CD4-positive, alpha-beta T cell (primary cell): Measurements from ENCODE around the gene GATD1. TPM values are rescaled to one million over a fixed set of nuclear protein-coding genes. Genes with fewer than 3 reads are reported as not detected.
A peak's percentile ranks its signal among the peaks of the same experiment; 100 is the strongest.

ENCODE experiments used
- ATAC-seq: fragments of 200-7000 bp; cut with Tn5 transposase; one replicate; pipeline ENCODE4 v1.10.0; 2022; ENCODE audit warnings: mild to moderate bottlenecking; ENCODE audit not compliant: poor library complexity
- CTCF ChIA-PET: fragments of 350-600 bp; sonication (Branson Sonifier 250); formaldehyde crosslinking; loops from one replicate; lab custom pipeline; 2021; ENCODE audit warnings: antibody characterized with exemption, inconsistent platforms; lab: Charles Lee
- POLR2A ChIA-PET: fragments of 350-600 bp; sonication (Branson Sonifier 250); formaldehyde crosslinking; loops from one replicate; lab custom pipeline; 2021; ENCODE audit warnings: antibody characterized with exemption, inconsistent platforms; lab: Charles Lee
- DNase-seq, 14 experiments: peaks; one replicate each; pipeline ENCODE4 v3.0.0-alpha.2; 2013 to 2020; ENCODE audit warnings: mixed read lengths in 2 of 14
- H3K27ac ChIP-seq, 2 donors: one replicate each; pipeline versions ENCODE4 v1.5.1 to v1.7.0; 2013; ENCODE audit warnings: low read length in 2 of 2, low read depth in 1 of 2, mild to moderate bottlenecking in 1 of 2
- H3K27me3 ChIP-seq, 2 experiments: 1 replicate in 1 of 2; 2 replicates in 1 of 2; pipeline versions ENCODE4 v1.6.1 to v1.7.0; 2013; ENCODE audit warnings: low read length in 2 of 2, control low read depth in 1 of 2, mild to moderate bottlenecking in 1 of 2, moderate library complexity in 1 of 2; ENCODE audit not compliant: insufficient read depth in 2 of 2, control insufficient read depth in 1 of 2
- H3K36me3 ChIP-seq: one replicate; pipeline ENCODE4 v1.6.1; 2013; ENCODE audit warnings: low read length, control low read depth; ENCODE audit not compliant: insufficient read depth
- H3K4me1 ChIP-seq: one replicate; pipeline ENCODE4 v1.6.1; 2013; ENCODE audit warnings: low read length, control low read depth; ENCODE audit not compliant: insufficient read depth
- H3K4me3 ChIP-seq: one replicate; pipeline ENCODE4 v1.5.1; 2013; ENCODE audit warnings: mild to moderate bottlenecking, low read length, moderate library complexity
- H3K9me3 ChIP-seq, 2 experiments: 1 replicate in 1 of 2; 2 replicates in 1 of 2; pipeline versions ENCODE4 v1.6.1 to v1.7.0; 2013; ENCODE audit warnings: low read length in 2 of 2, mild to moderate bottlenecking in 2 of 2, control low read depth in 1 of 2, moderate library complexity in 1 of 2; ENCODE audit not compliant: control insufficient read depth in 1 of 2, insufficient read depth in 1 of 2
- H3K27ac Mint-ChIP-seq: one replicate; pipeline ENCODE4 v1.8.0; 2020; ENCODE audit warnings: mixed read lengths
- H3K27me3 Mint-ChIP-seq: one replicate; pipeline ENCODE4 v1.8.0; 2021; ENCODE audit warnings: mixed read lengths
- H3K36me3 Mint-ChIP-seq: one replicate; pipeline ENCODE4 v1.8.0; 2021; ENCODE audit warnings: low read depth, mixed read lengths
- H3K4me1 Mint-ChIP-seq: one replicate; pipeline ENCODE4 v1.8.0; 2021; ENCODE audit warnings: low read depth, mixed read lengths
- H3K4me3 Mint-ChIP-seq: one replicate; pipeline ENCODE4 v1.8.0; 2020; ENCODE audit warnings: mild to moderate bottlenecking, mixed read lengths
- H3K9me3 Mint-ChIP-seq: one replicate; pipeline ENCODE4 v1.8.0; 2020; ENCODE audit warnings: mixed read lengths
- intact Hi-C, 2 experiments: fragments of 100-400 bp; cut with DNase I in 1 of 2; cut with micrococcal nuclease in 1 of 2; formaldehyde crosslinking; loops; one replicate each; pipeline versions ENCODE4 v1.15.1 to v1.9.0; 2023 to 2025; cut with DNase I, micrococcal nuclease
- total RNA-seq, 174 experiments: library from RNA in 2 of 174; stranded (reverse) in 2 of 174; gene quantifications; one replicate each; pipeline ENCODE4 v1.2.3 and lab custom pipeline; 2021 to 2026
- TF ChIP-seq, protein P1 (sequence below): fragments of 200-600 bp; IDR thresholded peaks from one replicate; pipeline ENCODE4 v1.8.0; 2022; ENCODE audit warnings: antibody characterized with exemption, mild to moderate bottlenecking

GATD1 gene
- total RNA-seq, 2 experiments from 2014 or later: 14.7 to 16.1 TPM

DNA sequence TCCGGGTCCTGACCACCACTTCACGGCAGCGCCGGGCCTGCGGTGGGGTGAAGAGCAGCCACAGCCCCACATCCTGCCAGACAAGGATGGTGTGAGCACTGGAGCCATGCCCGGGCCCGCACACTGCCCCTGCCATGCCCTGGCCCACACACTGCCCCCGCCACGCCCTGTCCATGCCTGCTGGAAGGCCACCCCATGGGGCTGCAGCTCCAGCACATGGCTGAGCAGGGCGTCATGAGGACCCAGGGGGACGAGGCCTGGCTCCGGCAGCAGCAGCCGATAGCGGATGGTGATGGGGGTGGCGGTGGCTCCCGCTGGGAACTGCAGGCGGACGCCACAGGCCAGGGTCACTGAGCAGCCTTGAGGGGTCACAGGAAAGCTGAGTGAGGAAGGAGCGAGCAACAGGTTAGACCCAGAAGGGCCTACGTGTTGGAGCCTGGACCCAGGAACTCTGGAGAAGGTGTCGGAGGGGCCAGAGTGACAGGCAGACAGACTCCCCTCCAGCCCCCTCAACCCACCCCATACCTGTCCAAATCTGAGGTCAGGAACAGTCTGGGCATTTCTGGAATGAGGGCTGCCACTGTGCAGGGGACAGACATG, 24.8 kb upstream of the GATD1 start:
- ATAC-seq (no peak), DNase-seq (no peak)
- Histone ChIP-seq H3K27ac (no peak overlapping the region), H3K4me3 (no peak overlapping the region), H3K9me3 (no peaks in the 10 kb centered on the region), H3K4me1 (peaks cover 51% of the 10 kb centered on the region), H3K27me3 (no peaks in the 10 kb centered on the region), H3K36me3 (peaks cover 29% of the 10 kb centered on the region)
- H3K27ac Mint-ChIP-seq: no peak overlapping the region
- peak overlapping the region; percentile 11 for H3K4me3 Mint-ChIP-seq
- no peaks in the 10 kb centered on the region for H3K36me3 Mint-ChIP-seq
- TF ChIP-seq, protein P1, sequence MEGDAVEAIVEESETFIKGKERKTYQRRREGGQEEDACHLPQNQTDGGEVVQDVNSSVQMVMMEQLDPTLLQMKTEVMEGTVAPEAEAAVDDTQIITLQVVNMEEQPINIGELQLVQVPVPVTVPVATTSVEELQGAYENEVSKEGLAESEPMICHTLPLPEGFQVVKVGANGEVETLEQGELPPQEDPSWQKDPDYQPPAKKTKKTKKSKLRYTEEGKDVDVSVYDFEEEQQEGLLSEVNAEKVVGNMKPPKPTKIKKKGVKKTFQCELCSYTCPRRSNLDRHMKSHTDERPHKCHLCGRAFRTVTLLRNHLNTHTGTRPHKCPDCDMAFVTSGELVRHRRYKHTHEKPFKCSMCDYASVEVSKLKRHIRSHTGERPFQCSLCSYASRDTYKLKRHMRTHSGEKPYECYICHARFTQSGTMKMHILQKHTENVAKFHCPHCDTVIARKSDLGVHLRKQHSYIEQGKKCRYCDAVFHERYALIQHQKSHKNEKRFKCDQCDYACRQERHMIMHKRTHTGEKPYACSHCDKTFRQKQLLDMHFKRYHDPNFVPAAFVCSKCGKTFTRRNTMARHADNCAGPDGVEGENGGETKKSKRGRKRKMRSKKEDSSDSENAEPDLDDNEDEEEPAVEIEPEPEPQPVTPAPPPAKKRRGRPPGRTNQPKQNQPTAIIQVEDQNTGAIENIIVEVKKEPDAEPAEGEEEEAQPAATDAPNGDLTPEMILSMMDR: no peak
- H3K9me3 Mint-ChIP-seq: no peaks in the 10 kb centered on the region
- CTCF ChIA-PET: no interaction called here
- intact Hi-C loops: loop anchor here in 1 of 2 experiments (10.0 kb wide), 1 partner anchor 567 kb away; the partner anchor contains the start of genes PSMD13 and SIRT3
- POLR2A ChIA-PET: interaction anchor here (1.0 to 5.6 kb wide), 2 partner anchors 11 to 18 kb away, joined by 3 to 31 read pairs; partner anchors contain the start of gene PNPLA2
- no peaks in the 10 kb centered on the region for H3K27me3 Mint-ChIP-seq
- peaks cover 4% of the 10 kb centered on the region for H3K4me1 Mint-ChIP-seq

DNA sequence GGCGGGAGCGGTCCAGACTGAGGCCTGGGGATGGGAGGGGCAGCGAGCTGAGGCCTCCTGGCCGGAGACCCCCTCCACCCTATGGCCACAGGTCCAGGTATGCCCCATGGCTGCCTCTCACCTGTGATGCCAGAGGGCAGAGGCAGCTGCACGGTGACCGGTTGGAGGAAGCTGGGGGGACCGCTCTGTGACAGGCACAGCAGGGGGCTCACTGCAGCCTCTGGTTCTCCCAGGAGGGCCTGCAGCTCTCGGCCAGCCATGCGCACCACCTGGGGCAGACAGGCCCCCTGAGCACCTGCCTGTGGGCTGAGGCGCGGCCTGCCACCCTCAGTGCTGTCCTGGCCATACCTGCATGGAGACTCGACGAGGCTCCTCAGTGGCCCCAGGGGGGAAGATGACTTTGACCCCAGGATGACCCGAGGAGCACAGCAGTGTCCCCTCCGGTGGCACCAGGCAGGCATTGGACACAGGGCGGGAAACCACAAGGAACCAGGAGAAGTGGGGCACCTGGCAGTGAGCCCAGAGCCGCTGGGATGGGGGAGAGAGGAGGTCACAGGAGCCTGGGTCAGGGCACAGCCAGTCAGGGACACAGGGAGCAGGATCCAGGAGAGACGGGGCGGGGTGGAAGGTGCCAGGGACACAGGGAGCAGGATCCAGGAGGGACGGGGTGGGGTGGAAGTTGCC, 24.0 kb upstream of the GATD1 start:
- no peak overlapping the region for H3K27ac ChIP-seq
- no peak for DNase-seq
- peaks cover 29% of the 10 kb centered on the region for H3K36me3 ChIP-seq
- ChIA-PET POLR2A (interaction anchor here (0.9 to 1.0 kb wide), 3 partner anchors 8 to 18 kb away, joined by 3 read pairs; partner anchors contain the start of gene RPLP2), CTCF (no interaction called here)
- Mint-ChIP-seq H3K4me1 (peaks cover 12% of the 10 kb centered on the region), H3K27me3 (no peaks in the 10 kb centered on the region), H3K4me3 (no peak overlapping the region), H3K9me3 (no peaks in the 10 kb centered on the region), H3K36me3 (peaks cover 2% of the 10 kb centered on the region), H3K27ac (no peak overlapping the region)
- ATAC-seq: no peak
- no peaks in the 10 kb centered on the region for H3K27me3 ChIP-seq
- H3K4me1 ChIP-seq: peaks cover 60% of the 10 kb centered on the region
- TF ChIP-seq, protein P1: no peak
- intact Hi-C loops: loop anchor here in 1 of 2 experiments (10.0 kb wide), 1 partner anchor 566 kb away; the partner anchor contains the start of genes PSMD13 and SIRT3
- H3K4me3 ChIP-seq: no peak overlapping the region
- H3K9me3 ChIP-seq: no peaks in the 10 kb centered on the region

GRCh38 chr11:800473-800872, 23.2 kb upstream of the GATD1 start:
- H3K4me3 Mint-ChIP-seq: no peak overlapping the region
- peaks cover 6% of the 10 kb centered on the region for H3K36me3 Mint-ChIP-seq
- TF ChIP-seq, protein P1: no peak
- peaks cover 16% of the 10 kb centered on the region for H3K4me1 Mint-ChIP-seq
- ChIA-PET POLR2A (interaction anchor here (0.9 to 1.0 kb wide), 2 partner anchors 9 to 19 kb away, joined by 3 read pairs; partner anchors contain the start of gene RPLP2), CTCF (no interaction called here)
- H3K27ac Mint-ChIP-seq: no peak overlapping the region
- peaks cover 29% of the 10 kb centered on the region for H3K36me3 ChIP-seq
- no peaks in the 10 kb centered on the region for H3K27me3 ChIP-seq
- H3K27ac ChIP-seq: no peak overlapping the region
- H3K4me3 ChIP-seq: no peak overlapping the region
- DNase-seq (no peak), ATAC-seq (no peak)
- H3K9me3 ChIP-seq: no peaks in the 10 kb centered on the region
- intact Hi-C loops: loop anchor here in 1 of 2 experiments (10.0 kb wide), 1 partner anchor 566 kb away; the partner anchor contains the start of genes PSMD13 and SIRT3
- no peaks in the 10 kb centered on the region for H3K9me3 Mint-ChIP-seq
- no peaks in the 10 kb centered on the region for H3K27me3 Mint-ChIP-seq
- H3K4me1 ChIP-seq: peaks cover 64% of the 10 kb centered on the region
